Measurements from ENCODE around the gene RALGAPB.

DNA sequence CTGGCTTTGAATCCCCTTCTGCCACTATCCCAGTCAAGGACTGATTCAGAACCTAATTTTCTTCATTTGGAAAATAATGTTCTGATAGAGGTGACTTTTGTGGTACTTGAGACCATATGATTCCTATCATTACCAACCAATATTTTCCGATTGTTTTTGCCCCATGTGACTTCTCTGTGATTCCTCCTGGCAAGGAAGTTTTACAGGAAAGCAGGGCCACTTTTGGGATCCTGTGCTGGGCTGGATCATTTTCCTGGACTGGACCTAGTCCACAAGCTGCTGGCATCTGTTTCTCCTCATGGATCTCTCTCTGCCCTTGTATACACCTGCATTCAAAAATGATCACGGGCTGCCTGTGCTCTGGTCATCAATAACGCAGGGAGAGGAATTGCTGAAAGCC is 23.6 kb upstream of the RALGAPB start:
- TF ChIP-seq POLR2A (IDR thresholded peaks at IDR 0.05; ENCODE audit: low read length) (no peak), GATA1 (IDR thresholded peaks at IDR 0.05; ENCODE audit: low read depth, low read length) (no peak)

All from erythroblast (primary cell).